Activated T-helper 1 cell treated with anti-CD3 and anti-CD28 coated beads, Interleukin-12 subunit alpha, Interleukin-12 subunit beta, Interleukin-2, Interleukin-4 antibody, amounts not matched to agents 30 ng/mL and 10 ng/mL and 1 ng/mL, durations not matched to agents 14 hours and 24 hours and 36 hours (primary cell): ENCODE results near the gene TSN. TPM values are rescaled to one million over a fixed set of nuclear protein-coding genes. Genes with fewer than 3 reads are reported as not detected.
"Not testable (repeated sequence)": the region's sequence is repeated elsewhere in the genome, so short reads cannot be mapped to it uniquely, and the experiment has no call there.

ENCODE experiments used
- DNase-seq: peaks from one replicate; pipeline ENCODE4 v3.0.0; 2021; ENCODE audit warnings: low spot score
- H3K27ac Mint-ChIP-seq: one replicate; pipeline ENCODE4 v1.8.0; 2021; ENCODE audit warnings: mild to moderate bottlenecking, mixed read lengths
- H3K27me3 Mint-ChIP-seq: one replicate; pipeline ENCODE4 v1.8.0; 2022; ENCODE audit warnings: mild to moderate bottlenecking, moderate library complexity, mixed read lengths; ENCODE audit not compliant: insufficient read depth
- H3K36me3 Mint-ChIP-seq: one replicate; pipeline ENCODE4 v1.8.0; 2021; ENCODE audit warnings: low read depth, mixed read lengths
- H3K4me1 Mint-ChIP-seq: one replicate; pipeline ENCODE4 v1.8.0; 2021; ENCODE audit warnings: low read depth, mixed read lengths
- H3K4me3 Mint-ChIP-seq: one replicate; pipeline ENCODE4 v1.8.0; 2021; ENCODE audit warnings: mild to moderate bottlenecking, moderate library complexity, mixed read lengths
- H3K9me3 Mint-ChIP-seq: one replicate; pipeline ENCODE4 v1.8.0; 2021; ENCODE audit warnings: mixed read lengths
- intact Hi-C: fragments of 100-400 bp; cut with micrococcal nuclease; formaldehyde crosslinking; loops from one replicate; pipeline ENCODE4 v1.15.1; 2024
- total RNA-seq: library from RNA; stranded (reverse); gene quantifications from 2 replicates; pipeline ENCODE4 v1.2.3, GENCODE V29; 2022

TSN gene
- total RNA-seq, 1 donor from 2014 or later: 72.3 TPM

DNA sequence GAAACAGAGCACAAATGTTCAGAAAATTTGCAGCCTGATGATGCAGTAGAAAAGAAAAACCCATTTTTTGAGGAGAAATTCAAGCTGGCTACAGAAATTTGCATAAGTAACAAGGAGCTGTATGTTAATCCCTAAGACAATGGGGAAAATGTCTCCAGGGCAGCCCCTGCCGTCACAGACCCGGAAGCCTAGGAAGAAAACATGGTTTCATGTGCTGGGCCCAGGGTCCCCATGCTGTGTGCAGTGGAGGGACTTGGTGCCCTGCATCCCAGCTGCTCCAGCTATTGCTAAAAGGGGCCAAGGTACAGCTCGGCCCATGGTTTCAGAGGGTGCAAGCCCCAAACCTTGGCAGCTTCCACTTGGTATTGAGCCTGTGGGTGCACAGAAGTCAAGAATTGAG, 57.6 kb downstream of the TSN start:
- intact Hi-C loops: loop anchor here (5.0 kb wide), 1 partner anchor 639 kb away; no protein-coding TSS in a partner anchor
- not testable (repeated sequence) for DNase-seq, H3K9me3 Mint-ChIP-seq, H3K27ac Mint-ChIP-seq, H3K4me1 Mint-ChIP-seq, H3K36me3 Mint-ChIP-seq, H3K4me3 Mint-ChIP-seq
- peaks cover 14% of the 10 kb centered on the region for H3K27me3 Mint-ChIP-seq

DNA sequence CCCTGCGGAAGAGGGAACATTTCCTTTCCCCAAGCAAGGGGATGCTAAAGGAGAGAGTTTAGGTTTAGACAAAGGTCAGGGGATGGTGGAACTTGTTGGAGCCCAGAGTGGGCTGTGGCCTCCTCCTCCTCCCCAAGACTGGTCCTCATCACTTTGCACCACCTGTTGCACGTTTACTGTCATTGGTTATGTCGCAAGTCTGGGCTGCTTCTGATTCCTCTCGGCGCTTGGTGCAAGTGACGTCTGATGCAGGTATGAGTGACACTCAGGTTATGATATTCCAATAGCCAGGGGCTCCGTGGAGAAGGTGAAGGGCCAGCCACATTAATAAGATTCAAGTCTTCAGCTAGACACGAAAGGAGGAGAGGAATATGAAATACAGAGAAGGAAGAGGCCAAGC, 59.8 kb downstream of the TSN start:
- Mint-ChIP-seq H3K27me3 (peaks cover 24% of the 10 kb centered on the region), H3K27ac (no peak overlapping the region), H3K9me3 (no peaks in the 10 kb centered on the region), H3K4me1 (no peaks in the 10 kb centered on the region), H3K36me3 (no peaks in the 10 kb centered on the region), H3K4me3 (no peak overlapping the region)
- DNase-seq: no peak
- intact Hi-C loops: no loop called here

DNA sequence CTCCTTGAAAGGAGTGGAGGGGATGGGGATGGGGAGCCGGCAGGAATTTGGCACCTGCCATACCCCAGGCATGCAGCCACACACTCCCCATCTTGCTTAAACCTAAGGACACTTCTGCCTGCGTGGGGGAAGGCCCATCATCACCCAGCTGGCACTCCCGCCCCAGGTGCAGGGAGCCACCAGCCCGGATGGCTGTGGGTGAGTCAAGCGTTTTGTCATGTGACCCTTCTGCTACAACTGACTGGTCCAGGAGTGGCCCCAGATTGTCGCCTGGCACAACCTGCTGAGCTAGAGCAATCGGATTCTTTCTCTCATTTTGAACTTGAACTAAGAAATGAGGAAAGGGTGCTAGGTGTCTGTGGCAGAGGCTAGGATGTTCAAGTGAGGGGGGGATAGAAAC, 61.3 kb downstream of the TSN start:
- no peak overlapping the region for H3K27ac Mint-ChIP-seq
- H3K9me3 Mint-ChIP-seq: no peaks in the 10 kb centered on the region
- no peak for DNase-seq
- no peak overlapping the region for H3K4me3 Mint-ChIP-seq
- no peaks in the 10 kb centered on the region for H3K4me1 Mint-ChIP-seq
- no peaks in the 10 kb centered on the region for H3K36me3 Mint-ChIP-seq
- intact Hi-C loops: no loop called here
- H3K27me3 Mint-ChIP-seq: peaks cover 21% of the 10 kb centered on the region

DNA sequence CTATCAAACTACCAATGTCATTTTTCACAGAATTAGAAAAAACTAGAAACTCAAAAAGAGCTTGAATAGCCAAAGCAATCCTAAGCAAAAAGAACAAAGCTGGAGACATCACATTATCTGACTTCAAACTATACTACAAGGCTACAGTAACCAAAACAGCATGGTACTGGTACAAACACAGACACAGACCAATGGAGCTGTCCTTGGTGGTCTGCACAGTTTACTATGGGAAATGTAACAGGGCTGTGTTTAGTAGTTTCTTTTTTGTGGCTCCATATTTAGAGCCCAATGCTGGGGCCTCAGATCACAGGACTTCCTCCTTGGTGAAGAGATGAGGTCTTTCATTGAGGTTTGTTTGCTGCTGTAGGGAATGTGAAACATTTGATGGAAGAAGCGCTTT, 61.9 kb downstream of the TSN start:
- H3K27ac Mint-ChIP-seq, DNase-seq, H3K4me1 Mint-ChIP-seq, H3K4me3 Mint-ChIP-seq, H3K9me3 Mint-ChIP-seq, intact Hi-C loops, H3K36me3 Mint-ChIP-seq: not testable (repeated sequence)
- peaks cover 21% of the 10 kb centered on the region for H3K27me3 Mint-ChIP-seq

Other genes with a start within 250 kb of the TSN start
- not detected in 2 replicates for gene RNU4ATAC, start 224.8 kb upstream of the TSN start, total RNA-seq
- 62.6 and 72.6 TPM in 2 replicates for gene CLASP1, start 106.2 kb upstream of the TSN start, total RNA-seq
- gene NIFK, start 18.8 kb upstream of the TSN start, total RNA-seq: 150 TPM in 2 replicates